Thyroid gland (tissue), 4 donors: ENCODE measurements around the gene RAB6C. TPM values are rescaled to one million over a fixed set of nuclear protein-coding genes. Genes with fewer than 3 reads are reported as not detected.
"Not testable (repeated sequence)": the region's sequence is repeated elsewhere in the genome, so short reads cannot be mapped to it uniquely, and the experiment has no call there.

ENCODE experiments used
- DNase-seq, 2 donors: peaks; one replicate each; pipeline ENCODE4 v3.0.0-alpha.2; 2019
- H3K27ac ChIP-seq, 3 donors: fragments of 200-600 bp; sonication (generic); 1 replicate in 2 of 3; 2 replicates in 1 of 3; pipeline ENCODE4 v1.5.1; 2016 to 2019; ENCODE audit warnings: mild to moderate bottlenecking in 1 of 3, moderate library complexity in 1 of 3
- H3K27me3 ChIP-seq: fragments of 200-600 bp; sonication (generic); one replicate; pipeline ENCODE4 v1.5.1; 2019
- H3K36me3 ChIP-seq, 2 donors: fragments of 200-600 bp; sonication (generic); one replicate each; pipeline ENCODE4 v1.5.1; 2016 to 2019
- H3K4me1 ChIP-seq, 2 donors: fragments of 200-600 bp; sonication (generic); one replicate each; pipeline ENCODE4 v1.5.1; 2017 to 2019
- H3K4me3 ChIP-seq, 3 donors: fragments of 200-600 bp; sonication (generic); replicated peaks in 1 of 3; 1 replicate in 2 of 3; 2 replicates in 1 of 3; pipeline ENCODE4 v1.5.1; 2016; ENCODE audit warnings: mild to moderate bottlenecking in 1 of 3
- H3K9me3 ChIP-seq: fragments of 200-600 bp; sonication (generic); one replicate; pipeline ENCODE4 v1.5.1; 2017
- CTCF ChIP-seq, 6 experiments: fragments of 200-600 bp in 3 of 6; fragments of 450-650 bp in 3 of 6; sonication (generic) in 3 of 6; IDR thresholded peaks; one replicate each; pipeline ENCODE4 v1.5.1; 2016 to 2019; ENCODE audit warnings: antibody characterized with exemption in 6 of 6, mild to moderate bottlenecking in 2 of 6, inconsistent platforms in 1 of 6, moderate library complexity in 1 of 6
- POLR2A ChIP-seq, 2 donors: fragments of 450-650 bp; IDR thresholded peaks; one replicate each; pipeline ENCODE4 v1.6.1; 2017; ENCODE audit warnings: antibody characterized with exemption in 2 of 2, mild to moderate bottlenecking in 2 of 2, moderate library complexity in 1 of 2
- WGBS, 2 donors: methylation state at CpG; one replicate each; pipeline ENCODE4 v1.1.5; 2017; 5-methylcytosine and 5-hydroxymethylcytosine counted together
- intact Hi-C: fragments of 100-400 bp; cut with DNase I; formaldehyde crosslinking; loops from one replicate; pipeline ENCODE4 v1.15.1; 2023
- total RNA-seq, 4 donors: library from RNA; depleted of rRNA; stranded (reverse); fragments of >200 nt; gene quantifications; one replicate each; pipeline ENCODE4 v1.2.3, GENCODE V29; 2016

RAB6C gene
- total RNA-seq, 4 donors from 2014 or later: 0.11 to 0.40 (median 0.15) TPM; not detected in 1

- TF ChIP-seq CTCF (IDR thresholded peaks at IDR 0.05) (peak in 2 of 6 experiments; percentile 32 to 48), POLR2A (IDR thresholded peaks at IDR 0.05) (no peak)
- peak in 1 of 2 donors; percentile 74 for DNase-seq
- Histone ChIP-seq H3K9me3 (no peaks in the 10 kb centered on the region), H3K27me3 (no peaks in the 10 kb centered on the region), H3K27ac (no peak overlapping the region), H3K36me3 (no peaks in the 10 kb centered on the region), H3K4me3 (no peak overlapping the region), H3K4me1 (peaks cover 12 to 19% of the 10 kb centered on the region in 2 donors)
- intact Hi-C loops: loop anchor here (5.0 kb wide), 1 partner anchor 396 kb away; no protein-coding TSS in a partner anchor
- 34 to 79% methylated on average over 9 of the region's 9 CpGs for WGBS, 2 donors
These were observed 43.0 kb upstream of the RAB6C start for GRCh38 chr2:129936334-129936934.

- H3K9me3 ChIP-seq, H3K27ac ChIP-seq, H3K36me3 ChIP-seq, DNase-seq, H3K4me3 ChIP-seq, H3K27me3 ChIP-seq: not testable (repeated sequence)
- H3K4me1 ChIP-seq: peaks cover 12 to 18% of the 10 kb centered on the region in 2 donors
- intact Hi-C loops: loop anchor here (5.0 kb wide), 1 partner anchor 393 kb away; no protein-coding TSS in a partner anchor
- WGBS, 2 donors: 79 to 87% methylated on average over 7 of the region's 7 CpGs
These were observed 40.5 kb upstream of the RAB6C start for GRCh38 chr2:129938850-129939471.

GRCh38 chr2:129943456-129943855 is 36.0 kb upstream of the RAB6C start:
- H3K4me3 ChIP-seq, H3K36me3 ChIP-seq, H3K27ac ChIP-seq, H3K9me3 ChIP-seq, intact Hi-C loops, DNase-seq, H3K4me1 ChIP-seq, H3K27me3 ChIP-seq: not testable (repeated sequence)
- 78 to 87% methylated on average over 8 of the region's 8 CpGs for WGBS, 2 donors

- Histone ChIP-seq H3K36me3 (no peaks in the 10 kb centered on the region), H3K9me3 (no peaks in the 10 kb centered on the region), H3K27ac (no peak overlapping the region), H3K27me3 (no peaks in the 10 kb centered on the region), H3K4me3 (no peak overlapping the region), H3K4me1 (peaks cover 0 to 8% of the 10 kb centered on the region in 2 donors)
- DNase-seq: no peak
- intact Hi-C loops: no loop called here
- no peak for TF ChIP-seq POLR2A (IDR thresholded peaks at IDR 0.05)
These were observed 33.9 kb upstream of the RAB6C start for GRCh38 chr2:129945557-129945956.

GRCh38 chr2:129947712-129948111 is 31.8 kb upstream of the RAB6C start:
- H3K27me3 ChIP-seq, H3K4me3 ChIP-seq, intact Hi-C loops, H3K36me3 ChIP-seq, H3K4me1 ChIP-seq, H3K9me3 ChIP-seq: not testable (repeated sequence)
- DNase-seq: peak; percentile 86 to 89
- 28 to 31% methylated on average over 2 of the region's 2 CpGs for WGBS, 2 donors
- H3K27ac ChIP-seq: peak overlapping the region; percentile 10 to 56 (median 36)

- H3K36me3 ChIP-seq, intact Hi-C loops, H3K27me3 ChIP-seq: not testable (repeated sequence)
These were observed 23.3 kb upstream of the RAB6C start for GRCh38 chr2:129956171-129956570.

GRCh38 chr2:129957891-129958290 is 21.6 kb upstream of the RAB6C start:
- no peaks in the 10 kb centered on the region for H3K27me3 ChIP-seq
- DNase-seq: no peak
- 37 to 50% methylated on average over 4 of the region's 4 CpGs for WGBS, 2 donors
- H3K4me1 ChIP-seq: no peaks in the 10 kb centered on the region
- H3K4me3 ChIP-seq: no peak overlapping the region
- H3K36me3 ChIP-seq: no peaks in the 10 kb centered on the region
- H3K9me3 ChIP-seq: no peaks in the 10 kb centered on the region
- TF ChIP-seq CTCF (IDR thresholded peaks at IDR 0.05) (no peak), POLR2A (IDR thresholded peaks at IDR 0.05) (no peak)
- intact Hi-C loops: no loop called here
- no peak overlapping the region for H3K27ac ChIP-seq

More at GRCh38 chr2:129956171-129956570, 23.3 kb upstream of the RAB6C start:
- not testable (repeated sequence) for H3K27ac ChIP-seq, DNase-seq, H3K4me3 ChIP-seq, H3K4me1 ChIP-seq, H3K9me3 ChIP-seq
- 81 to 85% methylated on average over 6 of the region's 6 CpGs for WGBS, 2 donors

GRCh38 chr2:129958736-129959135 is 20.7 kb upstream of the RAB6C start:
- 70 to 72% methylated on average over 4 of the region's 4 CpGs for WGBS, 2 donors
- DNase-seq, H3K27ac ChIP-seq, H3K4me3 ChIP-seq, H3K36me3 ChIP-seq, intact Hi-C loops, H3K4me1 ChIP-seq, H3K27me3 ChIP-seq, H3K9me3 ChIP-seq: not testable (repeated sequence)

- H3K27me3 ChIP-seq, H3K27ac ChIP-seq, H3K9me3 ChIP-seq, H3K36me3 ChIP-seq, H3K4me3 ChIP-seq, DNase-seq, intact Hi-C loops, H3K4me1 ChIP-seq: not testable (repeated sequence)
- 50 to 61% methylated on average over 4 of the region's 4 CpGs for WGBS, 2 donors
These were observed 10.9 kb upstream of the RAB6C start for GRCh38 chr2:129968605-129969004.
